Right atrium auricular region (tissue), 2 donors: ENCODE results near the gene RPL36. TPM values are rescaled to one million over a fixed set of nuclear protein-coding genes. Genes with fewer than 3 reads are reported as not detected.

Experiments
- DNase-seq: peaks from one replicate; pipeline ENCODE4 v3.0.0-alpha.2; 2019; ENCODE audit warnings: low spot score
- H3K27ac ChIP-seq, 2 donors: fragments of 200-600 bp; sonication (generic); 1 replicate in 1 of 2; 2 replicates in 1 of 2; pipeline ENCODE4 v1.5.1; 2016 to 2019
- H3K27me3 ChIP-seq, 2 donors: fragments of 200-600 bp; sonication (generic); one replicate each; pipeline versions ENCODE4 v1.5.1 to v1.6.0; 2017 to 2019
- H3K36me3 ChIP-seq: fragments of 200-600 bp; sonication (generic); one replicate; pipeline ENCODE4 v1.5.1; 2016
- H3K4me1 ChIP-seq, 2 donors: fragments of 200-600 bp; sonication (generic); one replicate each; pipeline versions ENCODE4 v1.5.1 to v1.6.0; 2017 to 2019
- H3K4me3 ChIP-seq, 2 donors: fragments of 200-600 bp; sonication (generic); 1 replicate in 1 of 2; 2 replicates in 1 of 2; pipeline ENCODE4 v1.5.1; 2017 to 2019; ENCODE audit warnings: mild to moderate bottlenecking in 1 of 2, moderate library complexity in 1 of 2
- H3K9me3 ChIP-seq, 2 donors: fragments of 200-600 bp; sonication (generic); one replicate each; pipeline ENCODE4 v1.5.1; 2019
- CTCF ChIP-seq, 2 donors: fragments of 200-600 bp; sonication (generic); IDR thresholded peaks; one replicate each; pipeline ENCODE4 v1.5.1; 2019; ENCODE audit warnings: antibody characterized with exemption in 2 of 2
- total RNA-seq, 2 donors: library from RNA; depleted of rRNA; stranded (reverse); fragments of >200 nt; gene quantifications; one replicate each; pipeline ENCODE4 v1.1.0, GENCODE V29; 2016

Gene RPL36
- total RNA-seq, 2 donors from 2014 or later, result 222 to 483 TPM

DNA sequence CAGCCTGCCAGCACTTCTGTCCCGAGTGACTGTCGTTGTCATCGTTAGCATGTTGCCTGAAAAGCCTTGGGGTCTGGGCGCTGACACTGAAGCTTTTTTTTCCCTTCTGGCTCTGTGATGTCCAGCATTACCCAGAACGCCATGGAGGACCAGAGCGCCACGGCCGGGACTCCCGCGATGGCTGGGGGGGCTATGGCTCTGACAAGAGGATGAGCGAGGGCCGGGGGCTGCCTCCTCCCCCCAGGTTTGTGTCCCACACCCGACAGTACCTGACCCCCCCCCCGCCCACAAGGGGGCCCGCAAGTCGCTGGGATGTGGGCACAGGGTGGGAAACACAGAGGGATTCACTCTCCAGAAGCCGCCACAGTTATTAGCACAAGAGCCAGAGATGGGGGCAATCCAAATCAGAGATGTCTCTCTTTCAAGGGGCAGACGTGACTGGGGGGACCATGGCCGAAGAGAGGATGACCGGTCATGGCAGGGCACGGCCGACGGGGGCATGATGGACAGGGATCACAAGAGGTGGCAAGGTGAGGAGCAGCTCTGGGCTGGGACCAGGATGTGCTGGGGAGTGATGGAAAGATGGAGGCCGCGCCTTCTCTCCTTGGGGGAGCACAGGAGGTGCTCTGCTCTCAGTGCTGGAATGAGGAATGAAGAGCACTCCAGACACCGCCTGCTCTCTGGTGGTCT lies 23.0 kb upstream of the RPL36 start:
- Histone ChIP-seq H3K27me3 (no peaks in the 10 kb centered on the region), H3K4me1 (no peaks in the 10 kb centered on the region), H3K36me3 (peaks cover 78% of the 10 kb centered on the region), H3K9me3 (no peaks in the 10 kb centered on the region), H3K4me3 (no peak overlapping the region), H3K27ac (no peak overlapping the region)
- DNase-seq, result no peak
- no peak for TF ChIP-seq CTCF (IDR thresholded peaks at IDR 0.05)

DNA sequence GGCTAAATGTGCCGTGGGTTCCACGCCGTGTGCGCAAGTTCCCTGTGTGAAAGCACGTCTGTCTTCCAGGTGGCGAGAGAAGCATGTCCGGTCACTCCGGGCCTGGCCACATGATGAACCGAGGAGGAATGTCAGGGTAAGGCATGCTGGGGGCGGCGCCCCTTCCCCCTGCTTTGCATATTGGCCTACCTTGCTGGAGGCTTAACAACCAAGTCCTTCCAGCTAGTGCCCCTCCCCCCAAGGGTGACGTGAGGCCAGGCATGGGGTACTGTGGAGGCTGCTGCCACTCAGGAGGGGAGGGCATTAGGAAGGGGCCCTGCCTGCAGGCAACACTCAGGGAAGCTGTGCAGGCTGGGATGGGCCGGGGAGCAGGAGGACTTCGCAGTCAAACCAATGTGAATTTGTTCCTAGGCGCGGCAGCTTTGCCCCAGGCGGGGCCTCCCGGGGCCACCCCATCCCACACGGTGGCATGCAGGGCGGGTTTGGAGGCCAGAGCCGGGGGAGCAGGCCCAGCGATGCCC lies 22.3 kb upstream of the RPL36 start:
- no peaks in the 10 kb centered on the region for H3K4me1 ChIP-seq
- H3K4me3 ChIP-seq, result no peak overlapping the region
- no peak for DNase-seq
- no peaks in the 10 kb centered on the region for H3K27me3 ChIP-seq
- H3K36me3 ChIP-seq, result peaks cover 71% of the 10 kb centered on the region
- no peak overlapping the region for H3K27ac ChIP-seq
- H3K9me3 ChIP-seq, result no peaks in the 10 kb centered on the region
- no peak for TF ChIP-seq CTCF (IDR thresholded peaks at IDR 0.05)

- DNase-seq, result no peak
- no peak overlapping the region for H3K4me3 ChIP-seq
Measured at GRCh38 chr19:5669212-5669611, 20.9 kb upstream of the RPL36 start.

GRCh38 chr19:5671600-5671999 lies 18.5 kb upstream of the RPL36 start:
- no peak overlapping the region for H3K4me3 ChIP-seq
- no peak overlapping the region for H3K27ac ChIP-seq

More at GRCh38 chr19:5669212-5669611, 20.9 kb upstream of the RPL36 start:
- H3K27me3 ChIP-seq, result no peaks in the 10 kb centered on the region
- H3K27ac ChIP-seq, result no peak overlapping the region
- TF ChIP-seq CTCF (IDR thresholded peaks at IDR 0.05), result no peak
- no peaks in the 10 kb centered on the region for H3K9me3 ChIP-seq
- H3K36me3 ChIP-seq, result peaks cover 57% of the 10 kb centered on the region
- no peaks in the 10 kb centered on the region for H3K4me1 ChIP-seq

DNA sequence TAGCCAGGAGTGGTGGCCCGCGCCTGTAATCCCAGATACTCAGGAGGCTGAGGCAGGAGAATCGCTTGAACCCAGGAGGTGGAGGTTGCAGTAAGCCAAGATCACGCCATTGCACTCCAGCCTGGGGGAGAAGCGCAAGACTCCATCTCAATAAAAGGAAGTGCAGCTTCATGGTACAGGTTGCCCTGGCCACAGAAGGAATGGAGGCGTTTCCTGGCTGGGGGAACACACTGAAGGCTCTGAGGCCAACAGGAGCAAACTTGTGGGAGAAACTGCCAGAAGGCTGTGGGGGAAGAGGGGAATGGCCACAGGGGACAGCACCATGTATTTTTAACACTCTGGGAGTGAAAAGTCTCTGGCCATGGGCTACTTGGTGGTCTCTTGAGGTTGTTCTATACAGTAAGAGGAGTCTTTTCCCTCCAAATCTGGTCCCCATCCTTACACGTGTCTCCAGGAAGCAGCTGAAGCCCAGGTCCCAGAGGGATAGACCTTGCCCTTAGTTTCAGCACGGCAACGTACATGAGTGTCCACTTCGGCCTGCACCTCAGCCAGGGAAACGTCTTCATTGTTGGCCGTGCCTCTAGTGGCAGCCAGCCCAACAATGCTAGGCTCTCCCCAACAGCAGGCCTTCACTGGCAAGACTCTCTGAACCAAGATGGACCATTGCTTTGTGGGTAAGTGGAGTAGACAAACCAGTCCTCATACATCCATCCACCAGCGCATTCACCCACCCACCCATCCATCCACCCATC lies 17.2 kb upstream of the RPL36 start:
- Histone ChIP-seq H3K27ac (no peak overlapping the region), H3K4me1 (peaks cover 0 to 9% of the 10 kb centered on the region in 2 donors), H3K9me3 (no peaks in the 10 kb centered on the region), H3K27me3 (no peaks in the 10 kb centered on the region), H3K4me3 (no peak overlapping the region), H3K36me3 (peaks cover 23% of the 10 kb centered on the region)
- DNase-seq, result no peak
- TF ChIP-seq CTCF (IDR thresholded peaks at IDR 0.05), result no peak

More at GRCh38 chr19:5671600-5671999, 18.5 kb upstream of the RPL36 start:
- H3K9me3 ChIP-seq, result no peaks in the 10 kb centered on the region
- H3K4me1 ChIP-seq, result peaks cover 0 to 7% of the 10 kb centered on the region in 2 donors
- H3K27me3 ChIP-seq, result no peaks in the 10 kb centered on the region
- no peak for DNase-seq
- H3K36me3 ChIP-seq, result peaks cover 33% of the 10 kb centered on the region
- no peak for TF ChIP-seq CTCF (IDR thresholded peaks at IDR 0.05)
